ENCODE data around the gene PRH2. TPM values are rescaled to one million over a fixed set of nuclear protein-coding genes. Genes with fewer than 3 reads are reported as not detected.

Gene PRH2
- total and polyA plus RNA-seq, 2 experiments from 2014 or later, result not detected

- WGBS (ENCODE audit: low lambda C conversion rate, missing lambda C conversion rate), result 100% methylated on average over 1 of the region's 1 CpG
- Histone ChIP-seq H2AFZ (no peak overlapping the region), H3K27me3 (no peaks in the 10 kb centered on the region), H3K4me2 (no peak overlapping the region), H3K4me3 (no peak overlapping the region), H3K36me3 (replicated peaks; ENCODE audit: insufficient read depth, low read depth) (no peaks in the 10 kb centered on the region), H3K4me1 (ENCODE audit: insufficient read depth) (no peaks in the 10 kb centered on the region), H4K20me1 (ENCODE audit: insufficient read depth, poor library complexity, severe bottlenecking) (no peaks in the 10 kb centered on the region), H3K79me2 (no peaks in the 10 kb centered on the region), H3K9me3 (ENCODE audit: low read depth) (no peaks in the 10 kb centered on the region), H3K9me2 (replicated peaks; ENCODE audit: insufficient read depth) (no peaks in the 10 kb centered on the region), H3K27ac (no peak overlapping the region)
- no peak for DNase-seq (ENCODE audit: low spot score)
- TF ChIP-seq EZH2phosphoT487 (IDR thresholded peaks at IDR 0.05; ENCODE audit: low read depth, severe bottlenecking, unreplicated experiment) (no peak), CTCF (IDR thresholded peaks at IDR 0.05; ENCODE audit: poor library complexity) (no peak), EZH2 (IDR thresholded peaks at IDR 0.05; ENCODE audit: borderline replicate concordance) (no peak)
Measured at GRCh38 chr12:10919809-10920208, 9.2 kb upstream of the PRH2 start.

GRCh38 chr12:10926269-10926668 lies 2.8 kb upstream of the PRH2 start:
- Histone ChIP-seq H3K4me1 (ENCODE audit: insufficient read depth) (no peaks in the 10 kb centered on the region), H4K20me1 (ENCODE audit: insufficient read depth, poor library complexity, severe bottlenecking) (no peaks in the 10 kb centered on the region), H3K4me3 (no peak overlapping the region), H3K27ac (no peak overlapping the region), H3K79me2 (no peaks in the 10 kb centered on the region), H3K9me2 (replicated peaks; ENCODE audit: insufficient read depth) (no peaks in the 10 kb centered on the region), H3K36me3 (replicated peaks; ENCODE audit: insufficient read depth, low read depth) (no peaks in the 10 kb centered on the region), H3K4me2 (no peak overlapping the region), H2AFZ (no peak overlapping the region), H3K9me3 (ENCODE audit: low read depth) (no peaks in the 10 kb centered on the region), H3K27me3 (no peaks in the 10 kb centered on the region)
- no peak for TF ChIP-seq CTCF (IDR thresholded peaks at IDR 0.05; ENCODE audit: poor library complexity)
- TF ChIP-seq EZH2 (IDR thresholded peaks at IDR 0.05; ENCODE audit: borderline replicate concordance), result no peak
- no peak for TF ChIP-seq EZH2phosphoT487 (IDR thresholded peaks at IDR 0.05; ENCODE audit: low read depth, severe bottlenecking, unreplicated experiment)
- DNase-seq (ENCODE audit: low spot score), result no peak
- 84% methylated on average over 5 of the region's 5 CpGs for WGBS (ENCODE audit: low lambda C conversion rate, missing lambda C conversion rate)

- Histone ChIP-seq H3K4me2 (no peak overlapping the region), H3K27me3 (no peaks in the 10 kb centered on the region), H3K4me1 (ENCODE audit: insufficient read depth) (no peaks in the 10 kb centered on the region), H3K79me2 (no peaks in the 10 kb centered on the region), H3K27ac (no peak overlapping the region), H3K4me3 (no peak overlapping the region), H3K36me3 (replicated peaks; ENCODE audit: insufficient read depth, low read depth) (no peaks in the 10 kb centered on the region), H3K9me2 (replicated peaks; ENCODE audit: insufficient read depth) (no peaks in the 10 kb centered on the region), H4K20me1 (ENCODE audit: insufficient read depth, poor library complexity, severe bottlenecking) (no peaks in the 10 kb centered on the region), H3K9me3 (ENCODE audit: low read depth) (no peaks in the 10 kb centered on the region), H2AFZ (no peak overlapping the region)
- no peak for DNase-seq (ENCODE audit: low spot score)
- WGBS (ENCODE audit: low lambda C conversion rate, missing lambda C conversion rate), result 88% methylated on average over 1 of the region's 1 CpG
- TF ChIP-seq EZH2 (IDR thresholded peaks at IDR 0.05; ENCODE audit: borderline replicate concordance) (no peak), CTCF (IDR thresholded peaks at IDR 0.05; ENCODE audit: poor library complexity) (no peak), EZH2phosphoT487 (IDR thresholded peaks at IDR 0.05; ENCODE audit: low read depth, severe bottlenecking, unreplicated experiment) (no peak)
Measured at GRCh38 chr12:10936506-10936905, 7.5 kb downstream of the PRH2 start.

GRCh38 chr12:10939163-10939562 lies 10.1 kb downstream of the PRH2 start, which contains the start of gene TAS2R14:
Gene TAS2R14 (minus strand): TSS chr12:10939263. CDS start chr12:10939207, 56 bp downstream.
- Histone ChIP-seq H3K36me3 (replicated peaks; ENCODE audit: insufficient read depth, low read depth) (no peaks in the 10 kb centered on the region), H3K27ac (no peak within 1 kb of the TSS), H3K4me2 (no peak within 1 kb of the TSS), H2AFZ (no peak within 1 kb of the TSS), H3K27me3 (no peaks in the 10 kb centered on the region), H3K9me2 (replicated peaks; ENCODE audit: insufficient read depth) (no peaks in the 10 kb centered on the region), H3K9me3 (ENCODE audit: low read depth) (no peaks in the 10 kb centered on the region), H4K20me1 (ENCODE audit: insufficient read depth, poor library complexity, severe bottlenecking) (no peaks in the 10 kb centered on the region), H3K4me3 (no peak within 1 kb of the TSS), H3K79me2 (no peaks in the 10 kb centered on the region), H3K4me1 (ENCODE audit: insufficient read depth) (no peaks in the 10 kb centered on the region)
- no peak for TF ChIP-seq CTCF (IDR thresholded peaks at IDR 0.05; ENCODE audit: poor library complexity)
- TF ChIP-seq EZH2phosphoT487 (IDR thresholded peaks at IDR 0.05; ENCODE audit: low read depth, severe bottlenecking, unreplicated experiment), result no peak
- TF ChIP-seq EZH2 (IDR thresholded peaks at IDR 0.05; ENCODE audit: borderline replicate concordance), result no peak
- 95% methylated on average over 1 of the region's 1 CpG for WGBS (ENCODE audit: low lambda C conversion rate, missing lambda C conversion rate)
- DNase-seq (ENCODE audit: low spot score), result no peak
